Uterus (tissue), 4 donors: Measurements from ENCODE around the gene OPCML. TPM values are rescaled to one million over a fixed set of nuclear protein-coding genes. Genes with fewer than 3 reads are reported as not detected.

Experiments
- DNase-seq, 2 donors: peaks; one replicate each; pipeline ENCODE4 v3.0.0-alpha.2; 2019 to 2020
- H3K27ac ChIP-seq, 2 donors: fragments of 200-600 bp; sonication (generic); 1 replicate in 1 of 2; 2 replicates in 1 of 2; pipeline ENCODE4 v1.5.1; 2016 to 2018
- H3K27me3 ChIP-seq, 2 donors: fragments of 200-600 bp; sonication (generic); one replicate each; pipeline ENCODE4 v1.5.1; 2018 to 2019; ENCODE audit warnings: control low read depth in 1 of 2
- H3K36me3 ChIP-seq, 2 donors: fragments of 200-600 bp; sonication (generic); one replicate each; pipeline ENCODE4 v1.5.1; 2019; ENCODE audit warnings: control low read depth in 1 of 2
- H3K4me1 ChIP-seq, 2 donors: fragments of 200-600 bp; sonication (generic); one replicate each; pipeline ENCODE4 v1.5.1; 2018 to 2019; ENCODE audit warnings: control low read depth in 1 of 2
- H3K4me3 ChIP-seq, 2 donors: fragments of 200-600 bp; sonication (generic); 1 replicate in 1 of 2; 2 replicates in 1 of 2; pipeline ENCODE4 v1.5.1; 2018 to 2019; ENCODE audit warnings: mild to moderate bottlenecking in 1 of 2
- H3K9me3 ChIP-seq, 2 donors: fragments of 200-600 bp; sonication (generic); one replicate each; pipeline ENCODE4 v1.5.1; 2019; ENCODE audit warnings: control low read depth in 1 of 2
- CTCF ChIP-seq, 4 experiments: fragments of 200-600 bp in 2 of 4; fragments of 450-650 bp in 2 of 4; sonication (generic) in 2 of 4; IDR thresholded peaks; one replicate each; pipeline ENCODE4 v1.5.1; 2016 to 2019; ENCODE audit warnings: antibody characterized with exemption in 4 of 4, mild to moderate bottlenecking in 2 of 4, moderate library complexity in 1 of 4
- POLR2A ChIP-seq, 2 donors: fragments of 450-650 bp; IDR thresholded peaks; one replicate each; pipeline ENCODE4 v1.6.1; 2016; ENCODE audit warnings: antibody characterized with exemption in 2 of 2, mild to moderate bottlenecking in 1 of 2, moderate library complexity in 1 of 2
- intact Hi-C: fragments of 100-400 bp; cut with DNase I; formaldehyde crosslinking; loops from one replicate; pipeline ENCODE4 v1.15.1; 2023; ENCODE audit warnings: low total_unique reads
- total RNA-seq, 4 donors: library from RNA; depleted of rRNA in 3 of 4; stranded (reverse); fragments of >200 nt in 3 of 4; gene quantifications; one replicate each; pipeline versions ENCODE4 v1.1.0 to v1.2.4, GENCODE V29; 2014 to 2023
- donor health status: DM: yes; HTN: yes; CAD: no.

OPCML gene
- total RNA-seq, 4 donors from 2014 or later: under 0.01 to 3.9 (median 1.7) TPM

GRCh38 chr11:133219543-133219942, 312.8 kb downstream of the OPCML start:
- no peaks in the 10 kb centered on the region for H3K4me1 ChIP-seq
- TF ChIP-seq POLR2A (IDR thresholded peaks at IDR 0.05) (no peak), CTCF (IDR thresholded peaks at IDR 0.05) (no peak)
- H3K27me3 ChIP-seq: no peaks in the 10 kb centered on the region
- no peak for DNase-seq
- H3K36me3 ChIP-seq: no peaks in the 10 kb centered on the region
- intact Hi-C loops: no loop called here
- H3K9me3 ChIP-seq: no peaks in the 10 kb centered on the region
- H3K4me3 ChIP-seq: no peak overlapping the region
- H3K27ac ChIP-seq: no peak overlapping the region

GRCh38 chr11:133216813-133217212, 315.5 kb downstream of the OPCML start:
- TF ChIP-seq POLR2A (IDR thresholded peaks at IDR 0.05) (no peak), CTCF (IDR thresholded peaks at IDR 0.05) (no peak)
- intact Hi-C loops: no loop called here
- Histone ChIP-seq H3K27ac (no peak overlapping the region), H3K9me3 (no peaks in the 10 kb centered on the region), H3K36me3 (no peaks in the 10 kb centered on the region), H3K27me3 (no peaks in the 10 kb centered on the region), H3K4me3 (no peak overlapping the region), H3K4me1 (no peaks in the 10 kb centered on the region)
- DNase-seq: no peak

GRCh38 chr11:133215596-133216230, 316.6 kb downstream of the OPCML start:
- Histone ChIP-seq H3K4me3 (no peak overlapping the region), H3K36me3 (no peaks in the 10 kb centered on the region), H3K27ac (no peak overlapping the region), H3K9me3 (no peaks in the 10 kb centered on the region), H3K4me1 (no peaks in the 10 kb centered on the region), H3K27me3 (no peaks in the 10 kb centered on the region)
- intact Hi-C loops: no loop called here
- no peak for TF ChIP-seq CTCF (IDR thresholded peaks at IDR 0.05)
- no peak for DNase-seq

- Histone ChIP-seq H3K4me3 (no peak overlapping the region), H3K27me3 (no peaks in the 10 kb centered on the region), H3K27ac (no peak overlapping the region), H3K9me3 (no peaks in the 10 kb centered on the region), H3K4me1 (no peaks in the 10 kb centered on the region), H3K36me3 (no peaks in the 10 kb centered on the region)
- TF ChIP-seq CTCF (IDR thresholded peaks at IDR 0.05) (no peak), POLR2A (IDR thresholded peaks at IDR 0.05) (no peak)
- intact Hi-C loops: no loop called here
- DNase-seq: no peak
Measured at GRCh38 chr11:133214646-133215045, 317.7 kb downstream of the OPCML start.

- H3K9me3 ChIP-seq: no peaks in the 10 kb centered on the region
- H3K27me3 ChIP-seq: no peaks in the 10 kb centered on the region
- TF ChIP-seq POLR2A (IDR thresholded peaks at IDR 0.05): no peak
- no peak for TF ChIP-seq CTCF (IDR thresholded peaks at IDR 0.05)
- H3K27ac ChIP-seq: no peak overlapping the region
- DNase-seq: no peak
- intact Hi-C loops: no loop called here
- H3K4me1 ChIP-seq: no peaks in the 10 kb centered on the region
- H3K36me3 ChIP-seq: no peaks in the 10 kb centered on the region
- H3K4me3 ChIP-seq: no peak overlapping the region
Measured at GRCh38 chr11:133212201-133212600, 320.1 kb downstream of the OPCML start.
